Activated CD4-positive, alpha-beta T cell treated with anti-CD3 and anti-CD28 coated beads for 36 hours (primary cell): Measurements from ENCODE around the gene RGS14. TPM values are rescaled to one million over a fixed set of nuclear protein-coding genes. Genes with fewer than 3 reads are reported as not detected.

ENCODE experiments used
- ATAC-seq: fragments of 200-7000 bp; cut with Tn5 transposase; one replicate; pipeline ENCODE4 v1.10.0; 2021; ENCODE audit warnings: mild to moderate bottlenecking, moderate library complexity
- CTCF ChIA-PET: fragments of 350-600 bp; sonication (Branson Sonifier 250); formaldehyde crosslinking; loops from one replicate; lab custom pipeline; 2021; ENCODE audit warnings: antibody characterized with exemption; lab: Charles Lee
- POLR2A ChIA-PET: fragments of 350-600 bp; sonication (Branson Sonifier 250); formaldehyde crosslinking; loops from one replicate; lab custom pipeline; 2021; ENCODE audit warnings: antibody characterized with exemption, inconsistent platforms; lab: Charles Lee
- DNase-seq: peaks from one replicate; pipeline ENCODE4 v3.0.0-alpha.2; 2020
- H3K27ac Mint-ChIP-seq: one replicate; pipeline ENCODE4 v1.8.0; 2021; ENCODE audit warnings: mixed read lengths
- H3K27me3 Mint-ChIP-seq: one replicate; pipeline ENCODE4 v1.8.0; 2021; ENCODE audit warnings: mixed read lengths
- H3K36me3 Mint-ChIP-seq: one replicate; pipeline ENCODE4 v1.8.0; 2021; ENCODE audit warnings: low read depth, mixed read lengths
- H3K4me1 Mint-ChIP-seq: one replicate; pipeline ENCODE4 v1.8.0; 2021; ENCODE audit warnings: mixed read lengths
- H3K4me3 Mint-ChIP-seq: one replicate; pipeline ENCODE4 v1.8.0; 2021; ENCODE audit warnings: mild to moderate bottlenecking, moderate library complexity, mixed read lengths
- H3K9me3 Mint-ChIP-seq: one replicate; pipeline ENCODE4 v1.8.0; 2021; ENCODE audit warnings: low read depth, mixed read lengths
- intact Hi-C, 2 experiments: fragments of 100-400 bp; cut with DNase I in 1 of 2; cut with micrococcal nuclease in 1 of 2; formaldehyde crosslinking; loops; one replicate each; pipeline versions ENCODE4 v1.14.2 to v1.15.1; 2022 to 2024; cut with DNase I, micrococcal nuclease
- total RNA-seq, 2 experiments: library from RNA; stranded (reverse); gene quantifications; one replicate each; pipeline ENCODE4 v1.2.3, GENCODE V29; 2021

Gene RGS14
- total RNA-seq, 2 experiments from 2014 or later = 43.8 to 62.0 TPM

DNA sequence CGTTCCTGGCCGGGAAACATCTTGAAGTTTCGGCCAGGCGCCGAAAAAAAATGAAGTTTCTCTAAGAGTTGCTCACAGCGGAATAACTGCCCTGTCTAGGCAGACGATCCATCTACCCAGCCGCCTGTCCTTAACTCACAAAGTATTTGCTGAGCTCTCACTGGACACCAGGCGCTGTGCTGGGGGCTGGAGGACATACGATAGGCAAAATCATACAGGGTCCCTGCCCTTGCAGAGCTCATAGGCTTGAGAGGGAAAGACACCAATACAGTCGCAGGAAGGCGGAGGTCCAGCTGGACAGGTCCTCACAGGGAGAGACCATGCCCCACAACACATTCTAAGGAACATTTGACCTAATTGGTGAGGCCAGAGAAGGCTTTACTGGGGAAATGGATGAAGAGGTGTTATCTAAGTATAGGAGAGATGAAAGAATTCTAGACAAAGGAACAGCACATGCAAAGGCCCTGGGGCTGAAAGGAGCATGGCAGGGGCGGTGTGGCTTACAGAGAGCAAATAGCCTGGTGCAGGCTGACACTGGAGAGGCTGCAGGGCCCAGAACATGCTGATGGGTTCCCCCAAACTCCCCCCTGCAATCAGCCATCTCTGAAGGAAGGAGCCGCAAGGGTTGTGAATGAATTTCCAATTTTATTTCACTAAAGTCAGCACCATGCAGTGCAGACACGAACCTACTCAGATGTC, 44.0 kb upstream of the RGS14 start:
- no peaks in the 10 kb centered on the region for H3K9me3 Mint-ChIP-seq
- H3K27ac Mint-ChIP-seq = no peak overlapping the region
- intact Hi-C loops = loop anchor here (1.0 to 10.0 kb wide), 7 partner anchors 37 to 666 kb away; partner anchors contain the start of genes LMAN2 (in 1 of the 2), PDLIM7 (in 1 of the 2), SLC34A1 (in 1 of the 2) and TMED9 (in 1 of the 2)
- ChIA-PET POLR2A (interaction anchor here (0.7 to 1.6 kb wide), 3 partner anchors 10 to 841 kb away, joined by 3 to 5 read pairs (median 5); no protein-coding TSS in a partner anchor), CTCF (interaction anchor here (0.7 to 1.8 kb wide), 9 partner anchors 10 to 144 kb away, joined by 3 to 6 read pairs (median 3); partner anchors contain the start of genes LMAN2, PRELID1 and RAB24)
- ATAC-seq (no peak), DNase-seq (no peak)
- H3K27me3 Mint-ChIP-seq = no peaks in the 10 kb centered on the region
- no peak overlapping the region for H3K4me3 Mint-ChIP-seq
- peaks cover 8% of the 10 kb centered on the region for H3K36me3 Mint-ChIP-seq
- H3K4me1 Mint-ChIP-seq = peaks cover 34% of the 10 kb centered on the region

DNA sequence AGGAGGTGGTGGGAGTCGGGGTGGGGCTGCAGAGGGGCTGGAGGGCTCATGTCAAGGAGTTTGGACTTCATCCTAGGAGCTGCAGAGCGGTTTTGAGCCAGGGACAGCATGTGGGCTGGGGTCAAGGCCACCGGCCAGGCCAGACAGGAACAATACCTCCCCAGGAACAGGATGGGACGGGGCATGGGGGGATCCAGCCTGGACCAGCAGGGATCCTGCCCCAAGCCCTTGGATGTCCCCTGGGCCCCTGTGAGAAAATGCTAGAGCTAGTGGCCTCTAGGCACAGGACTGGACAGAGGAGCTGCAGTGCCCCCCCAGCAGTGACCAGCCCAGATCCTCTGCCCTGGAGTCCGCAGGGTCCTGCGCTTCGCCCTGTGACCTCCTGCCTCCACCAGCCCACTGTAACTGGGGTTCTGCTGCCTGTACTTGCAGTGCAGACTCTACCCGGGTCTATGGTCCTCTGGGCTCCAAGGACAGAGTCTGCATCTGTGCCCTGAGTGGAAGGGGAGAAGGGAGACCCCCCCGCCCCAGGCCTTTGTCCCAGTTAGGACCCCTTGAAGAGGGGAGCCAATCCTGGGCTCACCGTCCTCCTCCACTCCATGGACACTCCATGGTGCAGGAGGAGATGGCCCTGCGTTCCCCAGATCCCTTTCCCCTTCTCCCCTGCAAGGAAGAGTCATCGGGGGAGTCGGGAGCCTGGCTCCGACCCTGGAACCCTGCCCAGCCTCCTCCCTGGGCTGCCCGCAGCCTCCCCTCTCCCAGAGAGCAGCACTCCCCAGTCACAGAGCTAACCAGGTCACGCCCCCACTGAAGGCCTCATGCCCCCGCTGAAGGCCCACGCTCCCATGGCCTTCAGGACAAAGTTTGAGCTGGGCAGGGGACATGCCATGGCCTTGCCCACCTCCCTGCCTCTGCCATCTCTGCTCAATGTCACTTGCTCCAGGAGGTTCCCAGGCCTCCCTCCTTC, 43.1 kb upstream of the RGS14 start:
- H3K4me3 Mint-ChIP-seq = no peak overlapping the region
- intact Hi-C loops = loop anchor here (5.0 to 10.0 kb wide), 5 partner anchors 70 to 667 kb away; partner anchors contain the start of genes PDLIM7 (in 1 of the 2), PFN3 (in 1 of the 2), SLC34A1 (in 1 of the 2) and TMED9 (in 1 of the 2)
- no peak for DNase-seq
- no peaks in the 10 kb centered on the region for H3K27me3 Mint-ChIP-seq
- H3K9me3 Mint-ChIP-seq = peaks cover under 1% of the 10 kb centered on the region
- POLR2A ChIA-PET = no interaction called here
- CTCF ChIA-PET = interaction anchor here (0.6 to 1.8 kb wide), 5 partner anchors 14 to 204 kb away, joined by 3 to 5 read pairs (median 4); partner anchors contain the start of gene LMAN2
- peaks cover 29% of the 10 kb centered on the region for H3K4me1 Mint-ChIP-seq
- peaks cover 10% of the 10 kb centered on the region for H3K36me3 Mint-ChIP-seq
- H3K27ac Mint-ChIP-seq = no peak overlapping the region
- ATAC-seq = no peak

DNA sequence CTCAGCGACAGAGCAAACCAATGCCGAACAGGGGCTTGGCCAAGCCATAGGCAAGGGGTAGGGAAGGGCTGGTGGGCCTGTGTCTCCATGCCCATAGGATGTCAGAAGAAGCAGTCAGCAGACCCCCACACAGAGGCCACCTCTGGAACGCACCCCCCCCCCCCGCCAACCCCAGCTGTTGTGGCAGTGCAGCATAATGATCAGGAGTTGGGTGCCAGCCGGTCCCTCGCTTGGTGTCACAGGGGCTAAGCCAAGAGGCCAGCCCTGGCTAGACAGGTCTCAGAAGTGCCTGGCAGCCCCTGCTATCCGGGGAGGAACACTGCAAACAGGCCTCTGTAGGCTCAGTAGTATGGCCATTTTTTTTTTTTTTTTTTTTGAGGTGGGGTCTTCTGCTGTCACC, 42.3 kb upstream of the RGS14 start:
- intact Hi-C loops = loop anchor here in 1 of 2 experiments (5.0 to 10.0 kb wide), 3 partner anchors 69 to 279 kb away; partner anchors contain the start of genes PFN3, SLC34A1 and TMED9
- ChIA-PET POLR2A (interaction anchor here (1.0 kb wide), 1 partner anchor 131 kb away, joined by 6 read pairs; the partner anchor contains the start of gene PRR7), CTCF (interaction anchor here (0.5 to 4.5 kb wide), 4 partner anchors 27 to 140 kb away, joined by 3 to 18 read pairs (median 4); no protein-coding TSS in a partner anchor)
- Mint-ChIP-seq H3K27me3 (no peaks in the 10 kb centered on the region), H3K27ac (no peak overlapping the region), H3K4me3 (no peak overlapping the region), H3K4me1 (peaks cover 32% of the 10 kb centered on the region), H3K36me3 (peaks cover 9% of the 10 kb centered on the region), H3K9me3 (peaks cover 2% of the 10 kb centered on the region)
- ATAC-seq = no peak
- DNase-seq = no peak

DNA sequence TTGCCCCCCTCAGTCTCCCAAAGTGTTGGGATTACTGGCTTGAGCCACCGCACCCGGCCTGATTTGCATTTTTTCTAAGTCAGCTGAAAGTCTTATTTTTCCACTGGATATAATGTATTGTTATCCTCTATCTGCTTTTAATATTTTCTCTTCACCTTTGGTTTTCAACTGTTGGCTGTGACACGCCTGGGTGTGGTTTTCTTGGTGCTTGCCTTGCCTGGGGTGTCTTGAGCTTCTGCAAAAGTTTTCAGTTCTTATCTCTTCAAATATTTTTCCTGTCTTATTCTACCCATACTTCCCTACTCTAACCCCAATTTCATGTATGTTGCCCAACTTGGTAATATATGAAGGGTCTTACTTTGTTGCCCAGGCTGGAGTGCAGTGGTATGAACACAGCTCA, 41.7 kb upstream of the RGS14 start:
- Mint-ChIP-seq H3K4me1 (peaks cover 27% of the 10 kb centered on the region), H3K9me3 (peaks cover 2% of the 10 kb centered on the region), H3K27me3 (no peaks in the 10 kb centered on the region), H3K36me3 (peaks cover 7% of the 10 kb centered on the region), H3K4me3 (no peak overlapping the region), H3K27ac (no peak overlapping the region)
- ChIA-PET POLR2A (interaction anchor here (1.0 kb wide), 1 partner anchor 130 kb away, joined by 6 read pairs; the partner anchor contains the start of gene PRR7), CTCF (interaction anchor here (0.5 to 4.5 kb wide), 6 partner anchors 9 to 139 kb away, joined by 3 to 18 read pairs (median 4); no protein-coding TSS in a partner anchor)
- intact Hi-C loops = loop anchor here in 1 of 2 experiments (5.0 to 10.0 kb wide), 3 partner anchors 69 to 279 kb away; partner anchors contain the start of genes PFN3, SLC34A1 and TMED9
- DNase-seq (no peak), ATAC-seq (no peak)

DNA sequence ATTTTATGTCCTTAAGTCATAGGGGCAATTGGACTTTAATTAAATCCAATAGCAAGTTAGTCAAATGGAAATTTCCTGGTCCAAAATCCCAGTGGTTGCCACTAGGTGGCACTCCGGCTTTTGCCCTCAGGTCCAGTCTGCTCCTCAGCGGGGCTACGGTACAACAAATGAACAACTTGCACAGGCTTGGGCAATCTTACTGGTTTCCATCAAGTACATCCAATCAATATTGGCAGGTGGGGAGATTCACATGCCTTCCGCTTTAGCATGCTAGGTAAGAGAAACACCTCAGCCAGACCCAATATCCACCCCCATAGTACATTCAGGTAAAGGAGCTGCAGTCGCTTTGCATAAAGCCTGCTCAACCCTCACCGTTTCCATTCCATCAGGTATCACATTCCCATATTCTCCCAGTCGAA, 39.8 kb upstream of the RGS14 start:
- ATAC-seq (peak; percentile 75), DNase-seq (peak; percentile 87)
- H3K4me1 Mint-ChIP-seq = peaks cover 19% of the 10 kb centered on the region
- H3K27ac Mint-ChIP-seq = no peak overlapping the region
- H3K27me3 Mint-ChIP-seq = no peaks in the 10 kb centered on the region
- H3K9me3 Mint-ChIP-seq = peaks cover 2% of the 10 kb centered on the region
- H3K36me3 Mint-ChIP-seq = peaks cover 10% of the 10 kb centered on the region
- intact Hi-C loops = loop anchor here (1.0 to 10.0 kb wide), 7 partner anchors 19 to 277 kb away; partner anchors contain the start of genes PFN3 (in 1 of the 2), SLC34A1 (in 1 of the 2) and TMED9 (in 1 of the 2)
- CTCF ChIA-PET = interaction anchor here (0.7 to 4.5 kb wide), 27 partner anchors 8 to 376 kb away, joined by 3 to 20 read pairs (median 4); no protein-coding TSS in a partner anchor
- POLR2A ChIA-PET = interaction anchor here (0.6 to 0.9 kb wide), 2 partner anchors 10 to 27 kb away, joined by 4 to 6 read pairs; no protein-coding TSS in a partner anchor
- no peak overlapping the region for H3K4me3 Mint-ChIP-seq

DNA sequence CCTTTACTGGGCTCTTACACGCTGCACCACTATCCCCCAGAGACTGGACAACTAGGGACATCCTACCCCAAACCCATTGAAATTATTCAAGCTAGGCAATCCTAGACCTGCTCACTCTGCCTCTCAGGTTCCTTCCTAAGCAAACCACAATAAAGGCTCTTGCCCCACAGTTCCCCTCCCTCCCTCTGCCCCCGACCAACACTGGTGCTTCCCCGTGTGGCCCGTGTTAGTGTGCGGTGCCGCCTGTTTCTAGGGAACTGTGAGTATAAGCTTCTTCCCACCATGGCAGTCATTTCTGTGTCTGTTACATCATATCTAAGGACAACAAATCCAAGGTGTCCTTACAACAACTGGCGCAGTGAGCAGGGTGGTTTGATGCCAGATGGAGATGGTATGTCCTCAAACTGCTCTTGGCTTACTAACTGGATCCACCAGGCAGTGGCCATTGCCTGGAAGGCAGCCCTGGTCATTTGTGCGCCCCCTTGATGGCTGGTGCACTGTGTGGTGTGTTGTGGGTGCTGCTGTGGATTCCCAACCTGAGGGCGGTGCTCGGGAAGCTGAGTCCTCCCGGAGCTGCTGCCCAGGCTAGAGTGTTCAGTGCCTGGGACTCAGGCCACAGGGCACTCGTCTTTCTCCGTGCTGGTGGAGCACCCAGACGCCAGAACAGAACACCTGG, 37.7 kb upstream of the RGS14 start:
- peak; percentile 51 for DNase-seq
- Mint-ChIP-seq H3K4me1 (peaks cover 17% of the 10 kb centered on the region), H3K36me3 (peaks cover 10% of the 10 kb centered on the region), H3K4me3 (no peak overlapping the region), H3K27ac (no peak overlapping the region), H3K27me3 (no peaks in the 10 kb centered on the region), H3K9me3 (peaks cover 2% of the 10 kb centered on the region)
- intact Hi-C loops = loop anchor here in 1 of 2 experiments (2.0 to 10.0 kb wide), 4 partner anchors 17 to 275 kb away; partner anchors contain the start of genes PFN3, SLC34A1 and TMED9
- POLR2A ChIA-PET = no interaction called here
- ATAC-seq = peak; percentile 53
- CTCF ChIA-PET = interaction anchor here (0.7 to 4.5 kb wide), 15 partner anchors 8 to 210 kb away, joined by 3 to 20 read pairs (median 7); no protein-coding TSS in a partner anchor

DNA sequence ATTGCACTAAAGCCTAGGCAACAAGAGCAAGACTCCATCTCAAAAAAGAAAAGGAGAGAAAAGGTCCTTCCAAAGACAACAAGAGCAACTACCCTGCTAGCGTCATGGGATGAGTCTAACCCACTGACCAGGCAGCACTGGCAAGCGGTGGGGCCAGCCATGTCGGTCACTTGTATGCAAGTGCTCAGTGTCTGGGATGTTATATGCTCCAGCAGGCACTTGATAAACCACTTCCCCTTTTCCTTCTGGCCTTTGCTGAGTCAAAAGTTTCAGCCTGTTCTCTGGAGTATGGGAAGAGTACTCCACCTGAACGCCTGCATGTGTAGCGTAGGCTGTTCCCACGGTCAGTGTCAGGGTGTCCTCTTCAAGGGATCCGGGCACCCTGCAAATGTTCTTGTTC, 36.8 kb upstream of the RGS14 start:
- Mint-ChIP-seq H3K9me3 (peaks cover 2% of the 10 kb centered on the region), H3K27ac (no peak overlapping the region), H3K4me3 (no peak overlapping the region), H3K27me3 (no peaks in the 10 kb centered on the region), H3K36me3 (peaks cover 10% of the 10 kb centered on the region), H3K4me1 (peaks cover 17% of the 10 kb centered on the region)
- no peak for ATAC-seq
- intact Hi-C loops = no loop called here
- ChIA-PET CTCF (no interaction called here), POLR2A (no interaction called here)
- no peak for DNase-seq

DNA sequence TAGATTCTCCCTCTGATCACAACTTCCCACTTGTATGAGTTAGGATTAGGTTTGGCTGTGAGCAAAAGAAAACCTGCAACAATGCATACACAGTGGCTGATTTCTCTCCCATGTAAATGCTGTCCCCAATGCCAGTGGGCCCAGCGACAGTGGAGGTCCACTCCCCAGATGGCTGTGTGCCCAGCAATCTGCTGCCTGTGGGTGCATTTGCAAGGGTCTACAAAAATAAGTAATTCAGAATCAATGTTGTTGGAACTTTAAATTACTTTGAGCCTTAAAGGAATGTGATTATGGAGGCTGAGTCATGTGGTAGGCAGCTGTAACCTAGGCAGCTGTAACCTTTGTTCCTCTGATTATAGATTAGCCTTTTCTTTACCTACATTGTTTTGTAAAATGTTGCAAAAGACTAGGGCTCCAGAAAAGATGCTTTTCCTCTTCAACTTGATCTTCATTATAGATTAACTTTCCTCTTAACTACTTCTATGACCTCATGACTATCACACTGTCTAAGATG, 31.8 kb upstream of the RGS14 start:
- peaks cover 6% of the 10 kb centered on the region for H3K36me3 Mint-ChIP-seq
- DNase-seq (no peak), ATAC-seq (no peak)
- CTCF ChIA-PET = interaction anchor here (0.7 to 1.6 kb wide), 2 partner anchors 10 to 13 kb away, joined by 4 read pairs; no protein-coding TSS in a partner anchor
- POLR2A ChIA-PET = no interaction called here
- H3K4me1 Mint-ChIP-seq = peaks cover 9% of the 10 kb centered on the region
- H3K27me3 Mint-ChIP-seq = no peaks in the 10 kb centered on the region
- no peaks in the 10 kb centered on the region for H3K9me3 Mint-ChIP-seq
- no peak overlapping the region for H3K4me3 Mint-ChIP-seq
- no peak overlapping the region for H3K27ac Mint-ChIP-seq
- intact Hi-C loops = no loop called here

DNA sequence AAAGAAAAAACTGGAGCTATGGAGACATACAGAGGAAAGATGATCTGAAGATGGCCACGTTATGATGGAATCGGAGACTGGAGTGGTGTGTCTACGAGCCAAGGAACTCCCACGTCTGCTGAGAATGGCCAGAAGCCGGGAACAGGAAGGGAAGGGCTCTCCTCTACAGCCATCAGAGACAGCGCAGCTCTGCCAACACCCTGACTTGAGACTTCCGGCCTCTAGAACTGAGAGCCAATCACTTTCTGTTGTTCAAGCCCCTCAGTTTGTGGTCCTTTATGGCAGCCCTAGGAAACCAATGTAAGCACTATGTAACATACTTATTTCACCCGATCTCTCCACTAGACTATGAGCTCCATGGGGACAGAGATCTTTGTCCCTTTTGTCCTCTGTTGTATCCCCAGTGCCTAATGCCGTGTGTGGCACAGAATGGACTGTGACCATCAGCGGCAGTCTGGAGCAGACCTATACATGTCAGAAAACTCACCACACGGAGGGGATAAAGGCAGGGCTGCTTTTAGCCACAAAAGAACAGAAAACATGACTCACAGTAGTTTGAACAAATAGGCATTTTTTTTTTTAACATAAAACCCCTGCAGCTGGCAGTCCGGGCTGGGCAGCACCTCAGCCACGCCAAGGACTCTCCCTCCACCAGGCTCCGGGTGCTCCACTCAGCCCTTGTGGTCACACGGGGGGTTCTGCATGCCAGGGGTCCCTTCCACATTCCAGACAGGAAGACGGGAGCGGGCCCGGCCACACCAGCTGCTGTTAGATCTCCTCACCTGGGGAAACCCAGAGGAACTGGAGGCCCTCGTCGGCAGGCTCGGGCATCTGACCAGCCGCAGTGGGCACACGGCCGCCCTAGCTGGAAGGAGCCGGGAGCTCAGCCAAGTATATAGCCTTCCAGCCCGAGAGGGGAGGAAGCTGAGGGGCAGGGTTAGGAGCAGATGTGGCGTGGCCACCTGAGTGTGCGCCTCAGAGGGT, 29.9 kb upstream of the RGS14 start:
- Mint-ChIP-seq H3K4me3 (peak overlapping the region; percentile 28), H3K27me3 (no peaks in the 10 kb centered on the region), H3K36me3 (peaks cover 13% of the 10 kb centered on the region), H3K9me3 (no peaks in the 10 kb centered on the region), H3K27ac (no peak overlapping the region), H3K4me1 (peaks cover 9% of the 10 kb centered on the region)
- DNase-seq (no peak), ATAC-seq (peak; percentile 73)
- intact Hi-C loops = no loop called here
- ChIA-PET CTCF (interaction anchor here (0.8 to 2.0 kb wide), 6 partner anchors 8 to 26 kb away, joined by 3 to 9 read pairs (median 5); no protein-coding TSS in a partner anchor), POLR2A (no interaction called here)
